ENCODE results near the gene E2F2. TPM values are rescaled to one million over a fixed set of nuclear protein-coding genes. Genes with fewer than 3 reads are reported as not detected.
"Not testable (repeated sequence)": the region's sequence is repeated elsewhere in the genome, so short reads cannot be mapped to it uniquely, and the experiment has no call there.

Gene E2F2
- polyA plus RNA-seq, 1 of the 3 experiments (the other 2 are of a cell fraction) = 0.43 TPM

GRCh38 chr1:23506376-23507107 lies 24.5 kb downstream of the E2F2 start:
- H3K4me1 ChIP-seq (ENCODE audit: control insufficient read depth in 1 of 2, insufficient read depth in 2 of 2, low read depth in 1 of 2, low read length in 1 of 2) = no peaks in the 10 kb centered on the region
- TF ChIP-seq ZBTB33 (IDR thresholded peaks at IDR 0.05; ENCODE audit: borderline replicate concordance, low read depth) = no peak

GRCh38 chr1:23505851-23506250 lies 25.2 kb downstream of the E2F2 start:
- CTCF ChIA-PET = interaction anchor here (1.0 to 4.6 kb wide), 6 partner anchors 9 to 129 kb away, joined by 3 to 45 read pairs (median 10); no protein-coding TSS in a partner anchor
- 96% methylated on average over 6 of the region's 6 CpGs for WGBS (ENCODE audit: low lambda C conversion rate)
- no peaks in the 10 kb centered on the region for H3K9me2 ChIP-seq

More at GRCh38 chr1:23506376-23507107, 24.5 kb downstream of the E2F2 start:
- H3K9me2 ChIP-seq = no peaks in the 10 kb centered on the region
- no peaks in the 10 kb centered on the region for H3K9me3 ChIP-seq
- ChIA-PET POLR2A (no interaction called here), CTCF (interaction anchor here (1.0 to 4.6 kb wide), 7 partner anchors 10 to 129 kb away, joined by 3 to 45 read pairs (median 7); no protein-coding TSS in a partner anchor)
- H3K4me2 ChIP-seq = no peak overlapping the region
- H3F3A ChIP-seq (replicated peaks; ENCODE audit: insufficient read depth) = peaks cover 6% of the 10 kb centered on the region
- peak; percentile 33 for DNase-seq
- WGBS (ENCODE audit: low lambda C conversion rate) = 94% methylated on average over 7 of the region's 13 CpGs
- H3K27ac ChIP-seq (ENCODE audit: low read depth in 2 of 2, low read length in 1 of 2) = no peak overlapping the region
- H3K4me3 ChIP-seq (ENCODE audit: low read depth in 2 of 2, low read length in 1 of 2) = no peak overlapping the region
- no peaks in the 10 kb centered on the region for H3K27me3 ChIP-seq (ENCODE audit: insufficient read depth)
- H3K9ac ChIP-seq = no peak overlapping the region
- no peak overlapping the region for H2AFZ ChIP-seq (ENCODE audit: low read depth)
- no peaks in the 10 kb centered on the region for H3K36me3 ChIP-seq (replicated peaks in 1 of 2; ENCODE audit: control insufficient read depth in 1 of 2, insufficient read depth in 2 of 2, low read length in 1 of 2)
- no peaks in the 10 kb centered on the region for H4K20me1 ChIP-seq (ENCODE audit: insufficient read depth)
- no peaks in the 10 kb centered on the region for H3K79me2 ChIP-seq (ENCODE audit: insufficient read depth)

GRCh38 chr1:23504156-23504555 lies 26.9 kb downstream of the E2F2 start:
- CTCF ChIA-PET = not testable (repeated sequence)

More at GRCh38 chr1:23505851-23506250, 25.2 kb downstream of the E2F2 start:
- DNase-seq = no peak
- H3K9ac ChIP-seq = no peak overlapping the region
- no peak overlapping the region for H2AFZ ChIP-seq (ENCODE audit: low read depth)
- no peak for TF ChIP-seq RXRA (IDR thresholded peaks at IDR 0.05; ENCODE audit: borderline replicate concordance, low read depth)
- TF ChIP-seq USF1 (IDR thresholded peaks at IDR 0.05; ENCODE audit: borderline replicate concordance, low read depth) = no peak
- TF ChIP-seq RAD21 (IDR thresholded peaks at IDR 0.05; ENCODE audit: low read length) = no peak
- no peak for TF ChIP-seq TAF1 (IDR thresholded peaks at IDR 0.05; ENCODE audit: borderline replicate concordance, low read depth, low read length)
- TF ChIP-seq NFIC (IDR thresholded peaks at IDR 0.05; ENCODE audit: borderline replicate concordance) = no peak
- TF ChIP-seq MEF2A (IDR thresholded peaks at IDR 0.05; ENCODE audit: borderline replicate concordance, low read depth) = no peak
- POLR2A ChIA-PET = interaction anchor here (1.1 kb wide), 1 partner anchor 23 kb away, joined by 4 read pairs; no protein-coding TSS in a partner anchor
- no peaks in the 10 kb centered on the region for H4K20me1 ChIP-seq (ENCODE audit: insufficient read depth)
- no peaks in the 10 kb centered on the region for H3K9me3 ChIP-seq
- H3K4me2 ChIP-seq = no peak overlapping the region
- no peak overlapping the region for H3K27ac ChIP-seq (ENCODE audit: low read depth in 2 of 2, low read length in 1 of 2)
- no peak overlapping the region for H3K4me3 ChIP-seq (ENCODE audit: low read depth in 2 of 2, low read length in 1 of 2)
- peaks cover 6% of the 10 kb centered on the region for H3F3A ChIP-seq (replicated peaks; ENCODE audit: insufficient read depth)
- H3K36me3 ChIP-seq (replicated peaks in 1 of 2; ENCODE audit: control insufficient read depth in 1 of 2, insufficient read depth in 2 of 2, low read length in 1 of 2) = no peaks in the 10 kb centered on the region
- H3K79me2 ChIP-seq (ENCODE audit: insufficient read depth) = no peaks in the 10 kb centered on the region
- no peaks in the 10 kb centered on the region for H3K4me1 ChIP-seq (ENCODE audit: control insufficient read depth in 1 of 2, insufficient read depth in 2 of 2, low read depth in 1 of 2, low read length in 1 of 2)
- H3K27me3 ChIP-seq (ENCODE audit: insufficient read depth) = no peaks in the 10 kb centered on the region

More at GRCh38 chr1:23504156-23504555, 26.9 kb downstream of the E2F2 start:
- POLR2A ChIA-PET; H3F3A ChIP-seq (replicated peaks; ENCODE audit: insufficient read depth); H3K4me3 ChIP-seq (ENCODE audit: low read depth in 2 of 2, low read length in 1 of 2); H3K9me3 ChIP-seq; H4K20me1 ChIP-seq (ENCODE audit: insufficient read depth); H3K36me3 ChIP-seq (replicated peaks in 1 of 2; ENCODE audit: control insufficient read depth in 1 of 2, insufficient read depth in 2 of 2, low read length in 1 of 2); H3K27me3 ChIP-seq (ENCODE audit: insufficient read depth); H3K9me2 ChIP-seq; H3K9ac ChIP-seq; H3K79me2 ChIP-seq (ENCODE audit: insufficient read depth); H3K27ac ChIP-seq (ENCODE audit: low read depth in 2 of 2, low read length in 1 of 2); H2AFZ ChIP-seq (ENCODE audit: low read depth); H3K4me2 ChIP-seq; DNase-seq; H3K4me1 ChIP-seq (ENCODE audit: control insufficient read depth in 1 of 2, insufficient read depth in 2 of 2, low read depth in 1 of 2, low read length in 1 of 2): not testable (repeated sequence)
- WGBS (ENCODE audit: low lambda C conversion rate) = 86% methylated on average over 5 of the region's 24 CpGs

Measured in SK-N-SH (cell line).